KOPT-K1 (cell line): Measurements from ENCODE around the gene NHERF1.

Experiments used
- H3K27ac ChIP-seq: fragments of 200-600 bp; sonication (generic); 2 replicates; pipeline ENCODE4 v1.5.1; 2016; ENCODE audit warnings: antibody characterized with exemption, mild to moderate bottlenecking, low read depth, low read length; ENCODE audit not compliant: poor library complexity, severe bottlenecking
- H3K36me3 ChIP-seq: fragments of 200-600 bp; sonication (generic); 2 replicates; pipeline ENCODE4 v1.5.1; 2017; ENCODE audit warnings: antibody characterized with exemption, mild to moderate bottlenecking, low read length, moderate library complexity; ENCODE audit not compliant: insufficient read depth
- H3K9me3 ChIP-seq: fragments of 200-600 bp; sonication (generic); 2 replicates; pipeline ENCODE4 v1.5.1; 2017; ENCODE audit warnings: antibody characterized with exemption, low read length, mild to moderate bottlenecking; ENCODE audit not compliant: insufficient read depth, poor library complexity, severe bottlenecking

NHERF1 gene

DNA sequence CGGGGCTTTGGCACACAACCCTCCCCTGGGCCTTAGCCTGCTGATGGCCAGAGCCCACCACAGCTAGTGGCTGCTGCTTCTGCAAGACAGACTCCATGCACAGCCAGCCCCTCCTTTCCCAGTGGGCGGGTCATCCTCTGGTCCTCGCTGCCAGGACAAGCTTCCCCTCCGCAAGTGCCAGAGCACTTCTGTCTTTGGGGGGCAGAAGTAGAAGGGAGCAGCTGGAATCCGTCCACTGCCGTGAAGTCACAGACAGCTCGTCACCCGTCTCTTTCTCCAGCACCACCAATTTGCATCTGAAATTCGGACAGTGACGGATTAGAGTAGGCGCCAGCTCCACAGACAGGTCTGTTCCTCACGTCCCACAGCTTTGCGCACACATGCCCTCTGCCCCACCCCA is 59.0 kb downstream of the NHERF1 start:
- H3K9me3 ChIP-seq, result no peaks in the 10 kb centered on the region
- no peak overlapping the region for H3K27ac ChIP-seq
- peaks cover 47% of the 10 kb centered on the region for H3K36me3 ChIP-seq

DNA sequence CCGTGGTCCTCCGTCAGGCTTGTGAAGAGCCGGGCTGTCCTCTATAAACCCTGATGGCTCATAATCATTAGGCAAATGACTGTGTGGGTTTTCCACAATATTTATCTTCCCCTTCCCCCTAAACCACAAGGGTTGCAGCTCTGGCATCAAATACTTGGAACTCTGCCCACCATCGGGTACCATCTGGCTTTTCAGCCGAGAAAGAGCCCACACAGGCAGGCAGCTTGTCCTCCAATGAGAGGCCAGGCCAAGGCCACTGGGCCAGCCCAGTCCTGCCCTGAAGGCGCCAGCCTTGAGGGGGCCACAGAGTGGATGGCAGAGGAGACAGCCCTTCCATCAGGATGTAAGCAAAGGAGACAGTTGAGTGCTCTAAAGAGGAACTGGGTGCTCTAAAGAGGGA is 59.5 kb downstream of the NHERF1 start:
- Histone ChIP-seq H3K27ac (no peak overlapping the region), H3K9me3 (no peaks in the 10 kb centered on the region), H3K36me3 (peaks cover 48% of the 10 kb centered on the region)

GRCh38 chr17:74808714-74809430 is 60.4 kb downstream of the NHERF1 start:
- H3K9me3 ChIP-seq, result no peaks in the 10 kb centered on the region
- no peak overlapping the region for H3K27ac ChIP-seq
- H3K36me3 ChIP-seq, result peaks cover 46% of the 10 kb centered on the region

- H3K9me3 ChIP-seq, result no peaks in the 10 kb centered on the region
- no peak overlapping the region for H3K27ac ChIP-seq
- peaks cover 46% of the 10 kb centered on the region for H3K36me3 ChIP-seq
Observed at GRCh38 chr17:74810699-74811485, 62.5 kb downstream of the NHERF1 start.

GRCh38 chr17:74812109-74813009 is 63.9 kb downstream of the NHERF1 start:
- Histone ChIP-seq H3K36me3 (peaks cover 49% of the 10 kb centered on the region), H3K27ac (no peak overlapping the region), H3K9me3 (no peaks in the 10 kb centered on the region)

GRCh38 chr17:74814453-74814852 is 66.0 kb downstream of the NHERF1 start:
- Histone ChIP-seq H3K27ac (no peak overlapping the region), H3K36me3 (peaks cover 46% of the 10 kb centered on the region)

DNA sequence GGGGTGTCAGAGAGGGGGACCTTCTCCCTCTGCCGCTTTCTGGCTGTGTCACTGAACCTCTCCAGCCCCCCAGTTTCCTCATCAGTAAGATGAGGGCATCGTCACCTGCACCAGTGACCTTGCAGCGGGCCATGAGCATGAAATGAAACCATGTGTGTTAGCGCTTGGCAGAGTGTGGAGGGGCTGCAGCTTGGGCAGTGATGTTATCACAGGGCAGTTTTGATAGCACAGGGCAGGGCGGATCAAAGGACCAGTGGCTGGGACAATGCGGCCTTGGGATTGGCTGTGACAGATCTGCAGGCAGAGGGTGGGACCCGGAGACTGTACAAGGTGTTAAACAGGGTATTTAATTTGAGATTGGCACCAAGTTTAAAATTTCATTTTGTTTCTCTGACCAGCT is 66.6 kb downstream of the NHERF1 start:
- Histone ChIP-seq H3K27ac (no peak overlapping the region), H3K9me3 (no peaks in the 10 kb centered on the region), H3K36me3 (peaks cover 49% of the 10 kb centered on the region)

More at GRCh38 chr17:74814453-74814852, 66.0 kb downstream of the NHERF1 start:
- H3K9me3 ChIP-seq, result no peaks in the 10 kb centered on the region

GRCh38 chr17:74815550-74816370 is 67.3 kb downstream of the NHERF1 start:
- peaks cover 46% of the 10 kb centered on the region for H3K36me3 ChIP-seq
- H3K27ac ChIP-seq, result no peak overlapping the region
- no peaks in the 10 kb centered on the region for H3K9me3 ChIP-seq

DNA sequence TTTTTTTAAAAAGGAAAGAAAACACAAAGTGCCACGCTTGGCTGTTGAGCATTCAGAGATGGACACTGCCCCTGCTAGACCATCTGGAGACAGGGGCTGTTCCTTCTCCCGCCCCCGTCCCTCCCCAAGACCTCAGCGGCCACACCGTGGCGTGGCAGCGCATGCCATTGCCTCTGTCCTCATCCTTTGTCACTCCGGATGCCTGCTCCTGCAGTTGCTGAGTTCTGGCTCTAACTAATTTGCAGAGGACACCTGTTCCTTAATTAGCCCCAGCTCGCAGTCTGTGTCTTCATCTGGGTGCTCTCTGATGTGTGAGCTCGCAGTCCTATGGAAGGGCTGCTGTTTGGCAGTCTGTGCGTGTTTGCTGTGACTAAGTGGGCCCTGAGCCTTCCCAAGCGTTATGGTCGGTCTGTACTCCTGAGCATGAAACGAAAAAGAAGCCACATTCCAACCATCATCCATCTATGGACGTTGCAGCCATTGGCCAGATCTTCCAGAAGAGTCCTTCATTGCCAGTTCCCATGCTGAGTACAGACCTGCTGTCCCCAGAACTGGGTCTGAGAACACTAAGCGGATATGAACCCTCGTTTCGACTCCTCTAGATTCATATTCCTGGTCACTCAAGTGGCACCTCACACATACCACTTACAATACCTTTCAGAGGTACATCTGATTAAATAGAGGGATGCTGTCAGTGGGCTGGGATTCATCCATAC is 68.6 kb downstream of the NHERF1 start:
- peaks cover 42% of the 10 kb centered on the region for H3K36me3 ChIP-seq
- H3K27ac ChIP-seq, result no peak overlapping the region
- no peaks in the 10 kb centered on the region for H3K9me3 ChIP-seq

GRCh38 chr17:74818291-74818938 is 70.0 kb downstream of the NHERF1 start:
- H3K27ac ChIP-seq, result no peak overlapping the region

More at GRCh38 chr17:74818291-74818938, 70.0 kb downstream of the NHERF1 start:
- Histone ChIP-seq H3K9me3 (no peaks in the 10 kb centered on the region), H3K36me3 (peaks cover 35% of the 10 kb centered on the region; the same call in 1 of the 2 replicates)
